ENCODE results near the gene ELOVL5.

ELOVL5 gene

DNA sequence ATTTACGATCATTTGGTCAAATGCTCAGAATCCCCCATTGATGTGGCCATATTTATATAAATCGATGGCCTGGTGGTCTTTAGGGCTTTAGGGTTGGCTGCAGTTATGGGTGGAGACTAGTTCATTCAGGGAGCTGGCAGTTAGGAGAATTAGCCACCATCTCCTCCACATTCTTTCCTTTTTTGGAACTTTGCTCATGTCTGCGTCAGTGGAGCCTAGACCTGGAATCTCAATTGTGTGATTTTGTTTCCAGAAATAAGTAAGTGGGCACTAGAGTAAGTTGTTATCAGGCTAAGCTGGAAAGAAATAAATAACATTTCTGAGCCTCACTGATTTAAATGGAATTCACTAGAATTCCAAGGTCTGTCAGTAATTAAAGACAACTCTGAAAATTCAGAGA lies 29.0 kb upstream of the ELOVL5 start:
- no peaks in the 10 kb centered on the region for H3K4me1 ChIP-seq (ENCODE audit: low read length)
- H2AFZ ChIP-seq (ENCODE audit: low read depth, low read length), result no peak overlapping the region
- no peaks in the 10 kb centered on the region for H3K36me3 ChIP-seq (replicated peaks; ENCODE audit: low read depth, low read length)
- no peak overlapping the region for H3K9ac ChIP-seq (ENCODE audit: low read length)
- no peak overlapping the region for H3K27ac ChIP-seq (ENCODE audit: low read length)
- no peak for TF ChIP-seq EZH2phosphoT487 (IDR thresholded peaks at IDR 0.05; ENCODE audit: low read depth)
- TF ChIP-seq, protein P1, sequence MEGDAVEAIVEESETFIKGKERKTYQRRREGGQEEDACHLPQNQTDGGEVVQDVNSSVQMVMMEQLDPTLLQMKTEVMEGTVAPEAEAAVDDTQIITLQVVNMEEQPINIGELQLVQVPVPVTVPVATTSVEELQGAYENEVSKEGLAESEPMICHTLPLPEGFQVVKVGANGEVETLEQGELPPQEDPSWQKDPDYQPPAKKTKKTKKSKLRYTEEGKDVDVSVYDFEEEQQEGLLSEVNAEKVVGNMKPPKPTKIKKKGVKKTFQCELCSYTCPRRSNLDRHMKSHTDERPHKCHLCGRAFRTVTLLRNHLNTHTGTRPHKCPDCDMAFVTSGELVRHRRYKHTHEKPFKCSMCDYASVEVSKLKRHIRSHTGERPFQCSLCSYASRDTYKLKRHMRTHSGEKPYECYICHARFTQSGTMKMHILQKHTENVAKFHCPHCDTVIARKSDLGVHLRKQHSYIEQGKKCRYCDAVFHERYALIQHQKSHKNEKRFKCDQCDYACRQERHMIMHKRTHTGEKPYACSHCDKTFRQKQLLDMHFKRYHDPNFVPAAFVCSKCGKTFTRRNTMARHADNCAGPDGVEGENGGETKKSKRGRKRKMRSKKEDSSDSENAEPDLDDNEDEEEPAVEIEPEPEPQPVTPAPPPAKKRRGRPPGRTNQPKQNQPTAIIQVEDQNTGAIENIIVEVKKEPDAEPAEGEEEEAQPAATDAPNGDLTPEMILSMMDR (IDR thresholded peaks at IDR 0.05; ENCODE audit: low read depth, low read length), result no peak
- H3K4me3 ChIP-seq (ENCODE audit: low read length), result no peak overlapping the region
- H4K20me1 ChIP-seq (ENCODE audit: insufficient read depth, low read length), result no peaks in the 10 kb centered on the region
- H3K4me2 ChIP-seq (ENCODE audit: low read length), result no peak overlapping the region
- H3K9me3 ChIP-seq (ENCODE audit: insufficient read depth, low read length), result no peaks in the 10 kb centered on the region
- no peaks in the 10 kb centered on the region for H3K79me2 ChIP-seq (ENCODE audit: low read length)
- H3K27me3 ChIP-seq (ENCODE audit: low read depth, low read length), result peaks cover 42% of the 10 kb centered on the region

GRCh38 chr6:53377289-53377688 lies 28.5 kb upstream of the ELOVL5 start:
- TF ChIP-seq, protein P1 (IDR thresholded peaks at IDR 0.05; ENCODE audit: low read depth, low read length), result no peak
- no peak for TF ChIP-seq EZH2phosphoT487 (IDR thresholded peaks at IDR 0.05; ENCODE audit: low read depth)
- Histone ChIP-seq H3K27me3 (ENCODE audit: low read depth, low read length) (peaks cover 42% of the 10 kb centered on the region), H3K36me3 (replicated peaks; ENCODE audit: low read depth, low read length) (no peaks in the 10 kb centered on the region), H3K4me1 (ENCODE audit: low read length) (no peaks in the 10 kb centered on the region), H3K27ac (ENCODE audit: low read length) (no peak overlapping the region), H3K4me3 (ENCODE audit: low read length) (no peak overlapping the region), H2AFZ (ENCODE audit: low read depth, low read length) (no peak overlapping the region), H3K9me3 (ENCODE audit: insufficient read depth, low read length) (no peaks in the 10 kb centered on the region), H3K4me2 (ENCODE audit: low read length) (no peak overlapping the region), H3K79me2 (ENCODE audit: low read length) (no peaks in the 10 kb centered on the region), H4K20me1 (ENCODE audit: insufficient read depth, low read length) (no peaks in the 10 kb centered on the region), H3K9ac (ENCODE audit: low read length) (no peak overlapping the region)

GRCh38 chr6:53376661-53377226 lies 28.0 kb upstream of the ELOVL5 start:
- Histone ChIP-seq H3K27ac (ENCODE audit: low read length) (no peak overlapping the region), H3K9ac (ENCODE audit: low read length) (no peak overlapping the region), H3K36me3 (replicated peaks; ENCODE audit: low read depth, low read length) (no peaks in the 10 kb centered on the region), H4K20me1 (ENCODE audit: insufficient read depth, low read length) (no peaks in the 10 kb centered on the region), H3K27me3 (ENCODE audit: low read depth, low read length) (peaks cover 42% of the 10 kb centered on the region), H3K79me2 (ENCODE audit: low read length) (no peaks in the 10 kb centered on the region), H3K4me1 (ENCODE audit: low read length) (no peaks in the 10 kb centered on the region), H3K4me2 (ENCODE audit: low read length) (no peak overlapping the region), H2AFZ (ENCODE audit: low read depth, low read length) (no peak overlapping the region), H3K4me3 (ENCODE audit: low read length) (no peak overlapping the region), H3K9me3 (ENCODE audit: insufficient read depth, low read length) (no peaks in the 10 kb centered on the region)
- TF ChIP-seq EZH2phosphoT487 (IDR thresholded peaks at IDR 0.05; ENCODE audit: low read depth), result no peak
- TF ChIP-seq, protein P1 (IDR thresholded peaks at IDR 0.05; ENCODE audit: low read depth, low read length), result no peak

GRCh38 chr6:53375847-53376246 lies 27.1 kb upstream of the ELOVL5 start:
- no peak overlapping the region for H3K27ac ChIP-seq (ENCODE audit: low read length)
- H3K36me3 ChIP-seq (replicated peaks; ENCODE audit: low read depth, low read length), result no peaks in the 10 kb centered on the region
- H3K9ac ChIP-seq (ENCODE audit: low read length), result no peak overlapping the region

More at GRCh38 chr6:53375847-53376246, 27.1 kb upstream of the ELOVL5 start:
- H3K9me3 ChIP-seq (ENCODE audit: insufficient read depth, low read length), result no peaks in the 10 kb centered on the region
- H3K4me3 ChIP-seq (ENCODE audit: low read length), result no peak overlapping the region
- H4K20me1 ChIP-seq (ENCODE audit: insufficient read depth, low read length), result no peaks in the 10 kb centered on the region
- peaks cover 42% of the 10 kb centered on the region for H3K27me3 ChIP-seq (ENCODE audit: low read depth, low read length)
- no peak overlapping the region for H3K4me2 ChIP-seq (ENCODE audit: low read length)
- H2AFZ ChIP-seq (ENCODE audit: low read depth, low read length), result no peak overlapping the region
- no peaks in the 10 kb centered on the region for H3K79me2 ChIP-seq (ENCODE audit: low read length)
- H3K4me1 ChIP-seq (ENCODE audit: low read length), result no peaks in the 10 kb centered on the region
- TF ChIP-seq, protein P1 (IDR thresholded peaks at IDR 0.05; ENCODE audit: low read depth, low read length), result no peak
- TF ChIP-seq EZH2phosphoT487 (IDR thresholded peaks at IDR 0.05; ENCODE audit: low read depth), result no peak

Data from OCI-LY3 (cell line).